Neural crest cell (in vitro differentiated cells): Measurements from ENCODE around the gene SOAT2. TPM values are rescaled to one million over a fixed set of nuclear protein-coding genes. Genes with fewer than 3 reads are reported as not detected.

Experiments used
- DNase-seq: peaks from one replicate; pipeline ENCODE4 v3.0.0; 2021; ENCODE audit warnings: low read depth, mixed read lengths, low spot score
- H3K27ac Mint-ChIP-seq: one replicate; pipeline ENCODE4 v1.8.0; 2021; ENCODE audit warnings: mild to moderate bottlenecking, mixed read lengths; ENCODE audit not compliant: unreplicated experiment
- H3K27me3 Mint-ChIP-seq: 2 replicates; pipeline ENCODE4 v1.8.0; 2021; ENCODE audit warnings: low read depth, mild to moderate bottlenecking, mixed read lengths
- H3K36me3 Mint-ChIP-seq: 2 replicates; pipeline ENCODE4 v1.8.0; 2021; ENCODE audit warnings: low read depth, mild to moderate bottlenecking, mixed read lengths
- H3K4me1 Mint-ChIP-seq: 2 replicates; pipeline ENCODE4 v1.8.0; 2021; ENCODE audit warnings: mixed read lengths
- H3K4me3 Mint-ChIP-seq: one replicate; pipeline ENCODE4 v1.8.0; 2021; ENCODE audit warnings: mild to moderate bottlenecking, mixed read lengths
- H3K9me3 Mint-ChIP-seq: 2 replicates; pipeline ENCODE4 v1.8.0; 2021; ENCODE audit warnings: mixed read lengths
- CTCF ChIP-seq: fragments of 200-600 bp; sonication (generic); conservative IDR thresholded peaks from 2 replicates; pipeline ENCODE4 v1.5.0; 2021; ENCODE audit warnings: antibody characterized with exemption, mild to moderate bottlenecking
- microRNA-seq: library from miRNA; unstranded; fragments of <30 nt; microRNA quantifications from one replicate; pipeline ENCODE4, GENCODE V29; 2020
- total RNA-seq: library from RNA; stranded (reverse); gene quantifications from 2 replicates; pipeline ENCODE4 v1.2.1, GENCODE V29; 2021

The SOAT2 gene
- total RNA-seq, 1 donor from 2014 or later, result not detected

GRCh38 chr12:53173085-53173715, 69.9 kb downstream of the SOAT2 start:
- Mint-ChIP-seq H3K9me3 (no peaks in the 10 kb centered on the region), H3K4me1 (peaks cover 12% of the 10 kb centered on the region), H3K27me3 (no peaks in the 10 kb centered on the region), H3K36me3 (no peaks in the 10 kb centered on the region), H3K4me3 (no peak overlapping the region), H3K27ac (no peak overlapping the region)
- DNase-seq, result no peak
- TF ChIP-seq CTCF, result no peak

Small RNA genes within 50 kb of the gene (microRNA-seq; reads per million reads assigned to microRNA genes)
- not detected for gene MIR6757

Other genes starting within 250 kb of the SOAT2 start
- 8.3 and 10.3 TPM in 2 replicates for gene KRT8, start 198.4 kb upstream of the SOAT2 start, total RNA-seq
- 6.4 and 6.9 TPM in 2 replicates for gene KRT18, start 154.4 kb upstream of the SOAT2 start, total RNA-seq
- 514 and 527 TPM in 2 replicates for gene EIF4B, start 97.0 kb upstream of the SOAT2 start, total RNA-seq
- 14.2 and 22.8 TPM in 2 replicates for gene TNS2, start 53.4 kb upstream of the SOAT2 start, total RNA-seq
- gene SPRYD3, start 24.1 kb upstream of the SOAT2 start, total RNA-seq, result 8.8 and 11.2 TPM in 2 replicates
- gene IGFBP6, start 5.8 kb upstream of the SOAT2 start, total RNA-seq, result 0.72 and 0.73 TPM in 2 replicates
- 52.7 and 59.6 TPM in 2 replicates for gene ZNF740, start 77.2 kb downstream of the SOAT2 start, total RNA-seq
- 22.1 and 26.5 TPM in 2 replicates for gene CSAD, start 77.4 kb downstream of the SOAT2 start, total RNA-seq
- gene ITGB7, start 103.8 kb downstream of the SOAT2 start, total RNA-seq, result not detected in 2 replicates
- gene RARG, start 128.7 kb downstream of the SOAT2 start, total RNA-seq, result 5.4 and 5.9 TPM in 2 replicates
- 56.3 and 65.8 TPM in 2 replicates for gene ESPL1, start 164.8 kb downstream of the SOAT2 start, total RNA-seq
- gene PFDN5, start 192.1 kb downstream of the SOAT2 start, total RNA-seq, result 324 and 326 TPM in 2 replicates
- gene MYG1, start 196.2 kb downstream of the SOAT2 start, total RNA-seq, result 67.1 and 72.7 TPM in 2 replicates
- gene AAAS, start 218.1 kb downstream of the SOAT2 start, total RNA-seq, result 94.1 and 95.1 TPM in 2 replicates
- 0.07 TPM in 1 of 2 replicates, not detected in the other for gene SP7, start 232.9 kb downstream of the SOAT2 start, total RNA-seq